Lower leg skin (tissue), 4 donors: Measurements from ENCODE around the gene GLP1R. TPM values are rescaled to one million over a fixed set of nuclear protein-coding genes. Genes with fewer than 3 reads are reported as not detected.
A peak's percentile ranks its signal among the peaks of the same experiment; 100 is the strongest.

Experiments used
- DNase-seq, 2 donors: peaks; one replicate each; pipeline ENCODE4 v3.0.0-alpha.2; 2019; ENCODE audit warnings: low spot score in 2 of 2
- H3K4me3 ChIP-seq: fragments of 200-600 bp; sonication (generic); 2 replicates; pipeline ENCODE4 v1.5.1; 2017; ENCODE audit warnings: mild to moderate bottlenecking, low read depth; ENCODE audit not compliant: poor library complexity, severe bottlenecking
- CTCF ChIP-seq, 3 donors: fragments of 450-650 bp; IDR thresholded peaks; one replicate each; pipeline ENCODE4 v1.5.1; 2016; ENCODE audit warnings: antibody characterized with exemption in 3 of 3, mild to moderate bottlenecking in 3 of 3, moderate library complexity in 2 of 3
- POLR2A ChIP-seq, 2 donors: fragments of 450-650 bp; IDR thresholded peaks; one replicate each; pipeline ENCODE4 v1.6.1; 2016 to 2017; ENCODE audit warnings: antibody characterized with exemption in 2 of 2, mild to moderate bottlenecking in 1 of 2, moderate library complexity in 1 of 2
- WGBS, 2 donors: methylation state at CpG; one replicate each; pipeline ENCODE4 v1.1.5; 2018; 5-methylcytosine and 5-hydroxymethylcytosine counted together
- intact Hi-C: fragments of 100-400 bp; cut with DNase I; formaldehyde crosslinking; loops from one replicate; pipeline ENCODE4 v1.15.0; 2023; ENCODE audit warnings: low total_unique reads
- total RNA-seq, 4 donors: library from RNA; depleted of rRNA; stranded (reverse); fragments of >200 nt; gene quantifications; one replicate each; pipeline ENCODE4 v1.1.0, GENCODE V29; 2016

Gene GLP1R
- total RNA-seq, 4 donors from 2014 or later, result 0.10 to 1.3 TPM; not detected in 2

- intact Hi-C loops, result no loop called here
- no peak overlapping the region for H3K4me3 ChIP-seq
- no peak for DNase-seq
- TF ChIP-seq POLR2A (IDR thresholded peaks at IDR 0.05) (no peak), CTCF (IDR thresholded peaks at IDR 0.05) (no peak)
- WGBS, 2 donors, result 65 to 75% methylated on average over 7 of the region's 7 CpGs
These were observed 38.6 kb downstream of the GLP1R start for GRCh38 chr6:39087197-39087596.

GRCh38 chr6:39088331-39088730 lies 39.8 kb downstream of the GLP1R start:
- intact Hi-C loops, result no loop called here
- peak in 1 of 2 donors; percentile 21 for DNase-seq
- TF ChIP-seq POLR2A (IDR thresholded peaks at IDR 0.05) (no peak), CTCF (IDR thresholded peaks at IDR 0.05) (no peak)
- 15 to 16% methylated on average over 4 of the region's 4 CpGs for WGBS, 2 donors
- H3K4me3 ChIP-seq, result no peak overlapping the region

- H3K4me3 ChIP-seq, result no peak overlapping the region
- DNase-seq, result no peak
These were observed 41.5 kb downstream of the GLP1R start for GRCh38 chr6:39090036-39090435.

GRCh38 chr6:39091220-39091619 lies 42.6 kb downstream of the GLP1R start:
- no peak for DNase-seq
- intact Hi-C loops, result no loop called here
- WGBS, 2 donors, result 56 to 65% methylated on average over 7 of the region's 7 CpGs
- H3K4me3 ChIP-seq, result no peak overlapping the region
- no peak for TF ChIP-seq POLR2A (IDR thresholded peaks at IDR 0.05)
- TF ChIP-seq CTCF (IDR thresholded peaks at IDR 0.05), result no peak

More at GRCh38 chr6:39090036-39090435, 41.5 kb downstream of the GLP1R start:
- WGBS, 2 donors, result 70 to 75% methylated on average over 4 of the region's 4 CpGs
- intact Hi-C loops, result no loop called here
- no peak for TF ChIP-seq CTCF (IDR thresholded peaks at IDR 0.05)
- no peak for TF ChIP-seq POLR2A (IDR thresholded peaks at IDR 0.05)

GRCh38 chr6:39092124-39092523 lies 43.5 kb downstream of the GLP1R start:
- no peak for DNase-seq
- no peak for TF ChIP-seq POLR2A (IDR thresholded peaks at IDR 0.05)
- TF ChIP-seq CTCF (IDR thresholded peaks at IDR 0.05), result no peak
- intact Hi-C loops, result no loop called here
- WGBS, 2 donors, result 29 to 75% methylated on average over 1 of the region's 1 CpG
- H3K4me3 ChIP-seq, result no peak overlapping the region

- 85 to 91% methylated on average over 4 of the region's 4 CpGs for WGBS, 2 donors
- intact Hi-C loops, result no loop called here
- no peak overlapping the region for H3K4me3 ChIP-seq
- DNase-seq, result no peak
- no peak for TF ChIP-seq CTCF (IDR thresholded peaks at IDR 0.05)
- TF ChIP-seq POLR2A (IDR thresholded peaks at IDR 0.05), result no peak
These were observed 44.6 kb downstream of the GLP1R start for GRCh38 chr6:39093149-39093708.
